DND-41 (cell line): ENCODE measurements around the gene SLC35E2B.
A peak's percentile ranks its signal among the peaks of the same experiment; 100 is the strongest.
"Not testable (repeated sequence)": the region's sequence is repeated elsewhere in the genome, so short reads cannot be mapped to it uniquely, and the experiment has no call there.

Experiments used
- ATAC-seq: fragments of 200-7000 bp; cut with Tn5 transposase; 3 replicates; pipeline ENCODE4 v1.9.1; 2021; ENCODE audit warnings: low read depth; ENCODE audit not compliant: insufficient read depth
- DNase-seq: peaks from one replicate; pipeline ENCODE4 v3.0.0-alpha.2; 2020
- H2AFZ ChIP-seq: 2 replicates; pipeline ENCODE4 v1.6.0; 2012; ENCODE audit warnings: low read depth, low read length
- H3K27ac ChIP-seq: 2 replicates; pipeline ENCODE4 v1.5.1; 2012; ENCODE audit warnings: low read length, inconsistent platforms
- H3K27me3 ChIP-seq: fragments of 200-600 bp; sonication (generic); 2 replicates; pipeline ENCODE4 v1.6.0; 2012; ENCODE audit warnings: low read length, mild to moderate bottlenecking, inconsistent platforms; ENCODE audit not compliant: insufficient read depth, poor library complexity
- H3K36me3 ChIP-seq: 2 replicates; pipeline ENCODE4 v1.5.1; 2012; ENCODE audit warnings: low read length, inconsistent platforms; ENCODE audit not compliant: insufficient read depth
- H3K4me1 ChIP-seq: 2 replicates; pipeline ENCODE4 v1.5.1; 2012; ENCODE audit warnings: mild to moderate bottlenecking, low read length; ENCODE audit not compliant: insufficient read depth
- H3K4me2 ChIP-seq: 2 replicates; pipeline ENCODE4 v1.6.0; 2012; ENCODE audit warnings: mild to moderate bottlenecking, moderate library complexity, low read length, inconsistent platforms; ENCODE audit not compliant: insufficient read depth
- H3K4me3 ChIP-seq, 2 experiments: fragments of 200-600 bp in 1 of 2; shearing (Covaris generic) in 1 of 2; 2 replicates each; pipeline ENCODE4 v1.5.1; 2012 to 2016; ENCODE audit warnings: inconsistent platforms in 2 of 2, low read length in 2 of 2, mild to moderate bottlenecking in 2 of 2, low read depth in 1 of 2, moderate library complexity in 1 of 2
- H3K79me2 ChIP-seq: 2 replicates; pipeline ENCODE4 v1.6.0; 2012; ENCODE audit warnings: low read length, inconsistent platforms; ENCODE audit not compliant: insufficient read depth
- H3K9ac ChIP-seq: 2 replicates; pipeline ENCODE4 v1.6.0; 2012; ENCODE audit warnings: low read depth, mild to moderate bottlenecking, inconsistent platforms, low read length, moderate library complexity
- H3K9me3 ChIP-seq: 2 replicates; pipeline ENCODE4 v1.5.1; 2012; ENCODE audit warnings: low read length, moderate library complexity, mild to moderate bottlenecking, inconsistent platforms; ENCODE audit not compliant: insufficient read depth, severe bottlenecking
- H4K20me1 ChIP-seq: 2 replicates; pipeline ENCODE4 v1.6.0; 2012; ENCODE audit warnings: low read length; ENCODE audit not compliant: insufficient read depth
- CTCF ChIP-seq: IDR thresholded peaks from 2 replicates; pipeline ENCODE4 v1.5.1; 2012; ENCODE audit warnings: borderline replicate concordance, low read length, moderate library complexity, mild to moderate bottlenecking; ENCODE audit not compliant: poor library complexity, severe bottlenecking; ENCODE audit errors: extremely low read depth
- EZH2 ChIP-seq: IDR thresholded peaks from 3 replicates; pipeline ENCODE4 v1.6.1; 2012; ENCODE audit warnings: borderline replicate concordance, low read depth, mild to moderate bottlenecking, moderate library complexity, low read length, inconsistent platforms; ENCODE audit not compliant: severe bottlenecking

The SLC35E2B gene

GRCh38 chr1:1704284-1704957 is 11.8 kb upstream of the SLC35E2B start:
- DNase-seq = peak; percentile 1
- H4K20me1 ChIP-seq, ATAC-seq, H3K4me2 ChIP-seq, H3K4me1 ChIP-seq, H2AFZ ChIP-seq, H3K79me2 ChIP-seq, H3K4me3 ChIP-seq, H3K9me3 ChIP-seq, H3K9ac ChIP-seq, H3K27ac ChIP-seq, H3K27me3 ChIP-seq: not testable (repeated sequence)
- H3K36me3 ChIP-seq = peaks cover 13% of the 10 kb centered on the region; the same call in 1 of the 2 replicates

DNA sequence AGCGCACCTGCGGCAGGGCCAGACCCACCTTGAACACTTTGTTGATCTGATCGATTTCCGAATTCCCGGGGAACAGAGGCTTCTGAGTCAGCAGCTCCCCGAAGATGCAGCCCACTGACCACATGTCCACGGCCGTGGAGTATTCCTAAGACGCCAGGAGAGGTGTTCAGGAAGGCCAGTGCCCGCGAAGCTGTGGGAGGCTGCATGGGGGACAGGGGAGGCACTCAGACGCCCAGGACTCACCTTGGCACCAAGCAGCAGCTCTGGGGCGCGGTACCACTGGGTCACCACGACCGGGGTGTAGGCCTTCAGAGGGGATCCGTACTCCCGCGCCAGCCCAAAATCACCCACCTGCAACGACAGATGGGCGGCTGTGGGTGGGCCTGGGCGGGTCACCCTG is 11.2 kb upstream of the SLC35E2B start:
- H3K36me3 ChIP-seq = peaks cover 13% of the 10 kb centered on the region; the same call in 1 of the 2 replicates
- no peak overlapping the region for H3K27ac ChIP-seq
- no peaks in the 10 kb centered on the region for H3K79me2 ChIP-seq
- no peaks in the 10 kb centered on the region for H3K4me1 ChIP-seq
- ATAC-seq (no peak), DNase-seq (no peak)
- no peak overlapping the region for H3K4me3 ChIP-seq
- H3K27me3 ChIP-seq = no peaks in the 10 kb centered on the region
- H3K9ac ChIP-seq = no peak overlapping the region
- H3K9me3 ChIP-seq = no peaks in the 10 kb centered on the region
- H4K20me1 ChIP-seq = no peaks in the 10 kb centered on the region; the same call in 1 of the 2 replicates
- no peak overlapping the region for H2AFZ ChIP-seq
- TF ChIP-seq CTCF (no peak), EZH2 (no peak)
- H3K4me2 ChIP-seq = no peak overlapping the region

- H3K79me2 ChIP-seq, H4K20me1 ChIP-seq, H3K4me3 ChIP-seq, H3K4me2 ChIP-seq, H3K27ac ChIP-seq, ATAC-seq, H3K4me1 ChIP-seq, H2AFZ ChIP-seq, H3K27me3 ChIP-seq, H3K9ac ChIP-seq, DNase-seq, H3K9me3 ChIP-seq: not testable (repeated sequence)
- peaks cover 13% of the 10 kb centered on the region; the same call in 1 of the 2 replicates for H3K36me3 ChIP-seq
Observed at GRCh38 chr1:1702506-1702905, 9.9 kb upstream of the SLC35E2B start.

DNA sequence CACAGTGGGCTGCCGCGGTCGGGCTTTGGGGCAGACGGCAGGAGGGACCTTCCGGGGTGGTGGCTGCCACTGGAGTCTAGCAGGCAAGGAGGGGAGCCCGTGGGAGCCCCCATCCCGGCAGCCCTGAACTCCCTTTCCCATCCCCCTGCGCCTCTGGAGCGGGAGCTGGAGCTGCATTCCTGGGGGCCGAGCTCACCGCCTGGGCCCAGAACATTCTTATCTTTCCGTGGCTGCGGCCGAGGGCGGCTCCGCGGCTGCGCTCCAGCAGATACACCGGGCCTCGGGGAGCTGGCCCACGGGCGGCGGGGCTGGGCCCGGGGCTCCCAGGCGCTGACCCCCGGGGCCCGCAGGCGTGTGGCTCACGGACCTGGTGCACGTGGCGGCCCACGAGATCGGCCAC is 8.0 kb upstream of the SLC35E2B start:
- H3K4me1 ChIP-seq, DNase-seq, ATAC-seq, H3K27ac ChIP-seq, H4K20me1 ChIP-seq, H3K9ac ChIP-seq, H2AFZ ChIP-seq, H3K79me2 ChIP-seq, H3K4me2 ChIP-seq, H3K9me3 ChIP-seq, H3K4me3 ChIP-seq, H3K27me3 ChIP-seq: not testable (repeated sequence)
- H3K36me3 ChIP-seq = peaks cover 13% of the 10 kb centered on the region; the same call in 1 of the 2 replicates

DNA sequence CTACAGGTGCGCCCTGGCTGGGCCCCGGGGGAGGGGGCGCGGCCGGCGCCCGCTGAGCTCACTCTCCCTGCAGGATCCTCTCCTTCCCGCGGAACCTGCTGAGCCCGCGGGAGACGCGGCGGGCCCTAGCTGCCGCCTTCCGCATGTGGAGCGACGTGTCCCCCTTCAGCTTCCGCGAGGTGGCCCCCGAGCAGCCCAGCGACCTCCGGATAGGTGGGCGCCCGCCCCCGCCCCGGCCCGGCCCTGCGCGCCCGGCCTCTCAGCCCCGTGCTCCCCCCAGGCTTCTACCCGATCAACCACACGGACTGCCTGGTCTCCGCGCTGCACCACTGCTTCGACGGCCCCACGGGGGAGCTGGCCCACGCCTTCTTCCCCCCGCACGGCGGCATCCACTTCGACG is 7.5 kb upstream of the SLC35E2B start:
- H3K27me3 ChIP-seq, H4K20me1 ChIP-seq, H3K4me1 ChIP-seq, DNase-seq, H3K9ac ChIP-seq, H3K9me3 ChIP-seq, H3K79me2 ChIP-seq, H3K4me3 ChIP-seq, H2AFZ ChIP-seq, ATAC-seq, H3K27ac ChIP-seq, H3K4me2 ChIP-seq: not testable (repeated sequence)
- H3K36me3 ChIP-seq = peaks cover 13% of the 10 kb centered on the region; the same call in 1 of the 2 replicates

DNA sequence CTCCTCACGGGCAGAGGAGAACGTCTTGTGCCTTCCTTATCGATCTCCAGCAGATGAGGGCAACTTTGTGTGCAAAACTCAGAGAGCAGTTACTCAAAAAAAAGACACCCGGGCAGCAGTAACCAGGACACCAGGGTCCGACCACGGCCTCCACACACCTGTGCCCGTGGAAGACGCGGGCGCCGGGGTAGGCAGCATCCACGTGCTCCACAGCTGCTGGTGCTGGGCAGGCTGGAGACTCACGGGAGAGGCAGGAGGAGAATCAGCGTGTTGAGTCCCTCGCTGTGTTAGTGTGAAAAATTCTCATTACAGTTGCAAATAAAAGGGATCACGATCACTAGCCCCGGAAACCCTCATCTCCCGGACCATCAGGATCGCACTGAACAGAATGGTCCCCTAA is 6.5 kb upstream of the SLC35E2B start:
- H3K27me3 ChIP-seq, H3K4me1 ChIP-seq, H3K79me2 ChIP-seq, H4K20me1 ChIP-seq, H3K4me3 ChIP-seq, H2AFZ ChIP-seq, ATAC-seq, H3K9ac ChIP-seq, H3K4me2 ChIP-seq, H3K9me3 ChIP-seq, DNase-seq, H3K27ac ChIP-seq, H3K36me3 ChIP-seq: not testable (repeated sequence)

GRCh38 chr1:1697358-1698183 is 5.0 kb upstream of the SLC35E2B start:
- H3K4me1 ChIP-seq, H2AFZ ChIP-seq, ATAC-seq, DNase-seq, H3K9ac ChIP-seq, H3K27ac ChIP-seq, H3K79me2 ChIP-seq, H3K4me3 ChIP-seq, H4K20me1 ChIP-seq, H3K36me3 ChIP-seq, H3K4me2 ChIP-seq, H3K9me3 ChIP-seq, H3K27me3 ChIP-seq: not testable (repeated sequence)
